ENCODE measurements around the gene KLC1.

- no peak for TF ChIP-seq REST (IDR thresholded peaks at IDR 0.05)
- no peak for TF ChIP-seq ATF3 (IDR thresholded peaks at IDR 0.05)
- TF ChIP-seq RAD21 (IDR thresholded peaks at IDR 0.05) = no peak
- TF ChIP-seq CTCF (IDR thresholded peaks at IDR 0.05; ENCODE audit: low read depth, low read length, missing input control) = no peak
- TF ChIP-seq TAF1 (conservative IDR thresholded peaks at IDR 0.05) = no peak
Observed at GRCh38 chr14:103714063-103714724, 85.2 kb downstream of the KLC1 start.

Measured in liver (tissue), 3 donors.